Gastroesophageal sphincter (tissue), 4 donors: ENCODE results near the gene NLRP8. TPM values are rescaled to one million over a fixed set of nuclear protein-coding genes. Genes with fewer than 3 reads are reported as not detected.
"Not testable (repeated sequence)": the region's sequence is repeated elsewhere in the genome, so short reads cannot be mapped to it uniquely, and the experiment has no call there.

ENCODE experiments used
- ATAC-seq: fragments of 150-250 bp; one replicate; pipeline ENCODE4 v1.9.1; 2016; ENCODE audit warnings: mild to moderate bottlenecking, moderate library complexity
- H3K27ac ChIP-seq, 4 donors: fragments of 200-600 bp; sonication (generic) in 3 of 4; 1 replicate in 3 of 4; 2 replicates in 1 of 4; pipeline ENCODE4 v1.5.1; 2016 to 2019
- H3K27me3 ChIP-seq: fragments of 200-600 bp; sonication (generic); one replicate; pipeline ENCODE4 v1.5.1; 2019
- H3K36me3 ChIP-seq, 2 donors: fragments of 200-600 bp; sonication (generic); one replicate each; pipeline ENCODE4 v1.5.1; 2019; ENCODE audit warnings: control low read depth in 1 of 2
- H3K4me1 ChIP-seq, 3 donors: fragments of 200-600 bp; sonication (generic); 1 replicate in 2 of 3; 2 replicates in 1 of 3; pipeline ENCODE4 v1.5.1; 2016 to 2019; ENCODE audit warnings: control low read depth in 2 of 3
- H3K4me3 ChIP-seq, 2 donors: fragments of 200-600 bp; sonication (generic); one replicate each; pipeline ENCODE4 v1.5.1; 2019; ENCODE audit warnings: mild to moderate bottlenecking in 1 of 2, moderate library complexity in 1 of 2
- H3K9me3 ChIP-seq, 3 donors: fragments of 200-600 bp; sonication (generic); one replicate each; pipeline ENCODE4 v1.5.1; 2017 to 2019; ENCODE audit warnings: control low read depth in 2 of 3
- EP300 ChIP-seq: sonication (generic); formaldehyde crosslinking; IDR thresholded peaks from one replicate; pipeline ENCODE4 v1.6.1; 2017; ENCODE audit warnings: antibody characterized with exemption, mild to moderate bottlenecking
- POLR2A ChIP-seq, 2 donors: fragments of 450-650 bp; IDR thresholded peaks; one replicate each; pipeline ENCODE4 v1.6.1; 2017; ENCODE audit warnings: antibody characterized with exemption in 2 of 2, mild to moderate bottlenecking in 2 of 2, moderate library complexity in 1 of 2
- POLR2AphosphoS5 ChIP-seq: sonication (generic); formaldehyde crosslinking; IDR thresholded peaks from one replicate; pipeline ENCODE4 v1.6.1; 2017; ENCODE audit warnings: antibody characterized with exemption
- WGBS, 2 donors: methylation state at CpG; one replicate each; pipeline ENCODE4 v1.1.5; 2018; ENCODE audit warnings: low coverage in 1 of 2; 5-methylcytosine and 5-hydroxymethylcytosine counted together
- total RNA-seq, 4 donors: library from RNA; depleted of rRNA; stranded (reverse); fragments of >200 nt; gene quantifications; one replicate each; pipeline ENCODE4 v1.1.0, GENCODE V29; 2016
- TF ChIP-seq, protein P1 (sequence below), 4 experiments: fragments of 200-600 bp in 2 of 4; fragments of 450-650 bp in 2 of 4; sonication (generic) in 1 of 4; IDR thresholded peaks; one replicate each; pipeline ENCODE4 v1.5.1; 2017 to 2019; ENCODE audit warnings: antibody characterized with exemption in 4 of 4, mild to moderate bottlenecking in 2 of 4, moderate library complexity in 2 of 4

The NLRP8 gene
- total RNA-seq, 4 donors from 2014 or later, result not detected

DNA sequence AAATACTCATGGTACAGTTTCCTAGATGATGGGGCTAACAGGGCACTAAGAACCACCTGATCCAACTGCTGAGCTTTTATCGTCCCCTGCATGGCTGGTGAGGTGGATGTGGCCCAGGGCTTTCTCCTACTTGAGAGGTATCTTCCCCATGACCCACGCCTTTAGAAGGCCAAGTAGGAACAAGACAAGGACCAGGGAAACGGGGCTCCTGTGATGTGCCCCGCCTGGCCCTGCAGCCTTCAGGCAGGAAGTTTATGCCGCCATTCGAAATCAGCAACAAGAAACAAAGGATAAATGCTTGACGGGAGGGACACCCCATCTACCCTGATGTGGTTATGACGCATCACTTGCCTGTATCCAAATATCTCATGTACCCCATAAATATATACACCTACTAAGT, 19.6 kb upstream of the NLRP8 start:
- no peaks in the 10 kb centered on the region for H3K4me1 ChIP-seq
- TF ChIP-seq POLR2AphosphoS5, result no peak
- no peak for TF ChIP-seq POLR2A (IDR thresholded peaks at IDR 0.05)
- TF ChIP-seq EP300, result no peak
- TF ChIP-seq, protein P1, sequence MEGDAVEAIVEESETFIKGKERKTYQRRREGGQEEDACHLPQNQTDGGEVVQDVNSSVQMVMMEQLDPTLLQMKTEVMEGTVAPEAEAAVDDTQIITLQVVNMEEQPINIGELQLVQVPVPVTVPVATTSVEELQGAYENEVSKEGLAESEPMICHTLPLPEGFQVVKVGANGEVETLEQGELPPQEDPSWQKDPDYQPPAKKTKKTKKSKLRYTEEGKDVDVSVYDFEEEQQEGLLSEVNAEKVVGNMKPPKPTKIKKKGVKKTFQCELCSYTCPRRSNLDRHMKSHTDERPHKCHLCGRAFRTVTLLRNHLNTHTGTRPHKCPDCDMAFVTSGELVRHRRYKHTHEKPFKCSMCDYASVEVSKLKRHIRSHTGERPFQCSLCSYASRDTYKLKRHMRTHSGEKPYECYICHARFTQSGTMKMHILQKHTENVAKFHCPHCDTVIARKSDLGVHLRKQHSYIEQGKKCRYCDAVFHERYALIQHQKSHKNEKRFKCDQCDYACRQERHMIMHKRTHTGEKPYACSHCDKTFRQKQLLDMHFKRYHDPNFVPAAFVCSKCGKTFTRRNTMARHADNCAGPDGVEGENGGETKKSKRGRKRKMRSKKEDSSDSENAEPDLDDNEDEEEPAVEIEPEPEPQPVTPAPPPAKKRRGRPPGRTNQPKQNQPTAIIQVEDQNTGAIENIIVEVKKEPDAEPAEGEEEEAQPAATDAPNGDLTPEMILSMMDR (IDR thresholded peaks at IDR 0.05), result no peak
- no peaks in the 10 kb centered on the region for H3K36me3 ChIP-seq
- ATAC-seq, result no peak
- no peak overlapping the region for H3K4me3 ChIP-seq
- no peak overlapping the region for H3K27ac ChIP-seq
- H3K9me3 ChIP-seq, result peaks cover 0 to 14% (median 0%) of the 10 kb centered on the region in 3 donors
- 53 to 73% methylated on average over 5 to 6 of the region's 8 CpGs for WGBS, 2 donors
- H3K27me3 ChIP-seq, result peaks cover 17% of the 10 kb centered on the region

- H3K4me1 ChIP-seq, H3K27ac ChIP-seq, ATAC-seq, H3K4me3 ChIP-seq, H3K36me3 ChIP-seq: not testable (repeated sequence)
- H3K27me3 ChIP-seq, result peaks cover 20% of the 10 kb centered on the region
- WGBS, 2 donors, result 73 to 89% methylated on average over 5 of the region's 5 CpGs
- peaks cover 0 to 15% (median 0%) of the 10 kb centered on the region in 3 donors for H3K9me3 ChIP-seq
These were observed 18.4 kb upstream of the NLRP8 start for GRCh38 chr19:55929258-55929657.

DNA sequence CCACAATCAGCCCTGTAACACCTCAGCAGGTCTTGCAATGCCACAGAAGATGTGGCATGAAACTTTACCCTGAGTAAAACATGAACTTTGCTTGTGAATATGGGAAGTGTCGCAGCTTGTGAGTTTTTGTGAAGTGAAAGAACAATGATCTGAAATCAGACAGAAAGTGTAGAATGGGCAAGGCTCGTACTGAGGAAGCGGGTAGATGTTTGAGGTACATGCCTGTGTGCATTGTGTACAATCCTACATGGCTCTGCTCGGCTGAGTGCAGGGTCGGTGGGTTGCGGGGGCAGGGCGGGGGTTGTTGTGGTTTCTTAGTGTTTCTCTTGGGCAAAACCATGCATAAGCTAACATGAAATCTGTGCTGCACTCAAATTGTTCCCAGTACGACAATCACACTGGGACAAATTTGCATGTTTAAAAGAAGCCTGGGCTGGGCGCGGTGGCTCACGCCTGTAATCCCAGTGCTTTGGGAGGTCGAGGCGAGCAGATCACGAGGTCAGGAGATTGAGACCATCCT, 16.6 kb upstream of the NLRP8 start:
- ATAC-seq, result no peak
- H3K27me3 ChIP-seq, result peaks cover 7% of the 10 kb centered on the region
- 76 to 77% methylated on average over 7 to 13 of the region's 14 CpGs for WGBS, 2 donors
- no peaks in the 10 kb centered on the region for H3K36me3 ChIP-seq
- no peak overlapping the region for H3K4me3 ChIP-seq
- no peaks in the 10 kb centered on the region for H3K4me1 ChIP-seq
- TF ChIP-seq, protein P1 (IDR thresholded peaks at IDR 0.05), result no peak
- TF ChIP-seq POLR2AphosphoS5 (no peak), EP300 (no peak), POLR2A (IDR thresholded peaks at IDR 0.05) (no peak)
- peaks cover 0 to 6% (median 0%) of the 10 kb centered on the region in 3 donors for H3K9me3 ChIP-seq
- no peak overlapping the region for H3K27ac ChIP-seq

- Histone ChIP-seq H3K27ac (no peak within 1 kb of the TSS), H3K27me3 (peaks cover 7% of the 10 kb centered on the region), H3K4me3 (no peak within 1 kb of the TSS), H3K9me3 (peaks cover 0 to 6% (median 0%) of the 10 kb centered on the region in 3 donors), H3K36me3 (no peaks in the 10 kb centered on the region), H3K4me1 (no peaks in the 10 kb centered on the region)
- no peak for TF ChIP-seq POLR2A (IDR thresholded peaks at IDR 0.05)
- TF ChIP-seq POLR2AphosphoS5, result no peak
- TF ChIP-seq, protein P1 (IDR thresholded peaks at IDR 0.05), result no peak
- no peak for TF ChIP-seq EP300
- ATAC-seq, result no peak
- 74 to 92% methylated on average over 4 to 8 of the region's 8 CpGs for WGBS, 2 donors
These were observed 15.7 kb upstream of the NLRP8 start, which contains the start of gene NLRP13 for GRCh38 chr19:55931936-55932386. Gene NLRP13, minus strand, starts transcription at chr19:55932336. Its CDS starts 25 bp downstream, at chr19:55932311.

GRCh38 chr19:55935206-55935605, 12.4 kb upstream of the NLRP8 start:
- 55 to 60% methylated on average over 4 to 7 of the region's 9 CpGs for WGBS, 2 donors
- no peak overlapping the region for H3K27ac ChIP-seq
- no peaks in the 10 kb centered on the region for H3K4me1 ChIP-seq
- H3K4me3 ChIP-seq, result no peak overlapping the region
- no peak for ATAC-seq
- TF ChIP-seq EP300 (no peak), POLR2A (IDR thresholded peaks at IDR 0.05) (no peak), POLR2AphosphoS5 (no peak)
- TF ChIP-seq, protein P1 (IDR thresholded peaks at IDR 0.05), result no peak
- no peaks in the 10 kb centered on the region for H3K36me3 ChIP-seq
- peaks cover 7% of the 10 kb centered on the region for H3K27me3 ChIP-seq
- peaks cover 0 to 13% (median 0%) of the 10 kb centered on the region in 3 donors for H3K9me3 ChIP-seq
